GM12878 (cell line): ENCODE measurements around the gene ANKRD60. TPM values are rescaled to one million over a fixed set of nuclear protein-coding genes. Genes with fewer than 3 reads are reported as not detected.

ENCODE experiments used
- ATAC-seq: fragments of 200-7000 bp; cut with Tn5 transposase; 3 replicates; pipeline ENCODE4 v1.9.1; 2020; ENCODE audit warnings: mild to moderate bottlenecking, moderate library complexity
- BruUV-seq: library from RNA; stranded (reverse); fragments of 400-500 nt; replicated peaks from 2 replicates; lab custom pipeline; 2021; lab: Mats Ljungman, UMichigan
- CTCF ChIA-PET: fragments of 300-600 bp; sonication (Branson Sonifier 250); formaldehyde crosslinking; extraction: SDS; loops from one replicate; lab custom pipeline; 2021; ENCODE audit warnings: inconsistent platforms; lab: Yijun Ruan, JAX
- POLR2A ChIA-PET: fragments of 350-600 bp; formaldehyde crosslinking; extraction: SDS; loops from one replicate; lab custom pipeline; 2021; ENCODE audit warnings: inconsistent platforms; lab: Charles Lee
- RAD21 ChIA-PET: fragments of 300-600 bp; sonication (Branson Sonifier 250); formaldehyde crosslinking; loops from one replicate; lab custom pipeline; 2023; ENCODE audit warnings: antibody characterized with exemption; ENCODE audit not compliant: unreplicated experiment; lab: Charles Lee
- SMC1A ChIA-PET: fragments of 300-600 bp; sonication (Branson Sonifier 250); formaldehyde crosslinking; loops from one replicate; lab custom pipeline; 2023; ENCODE audit not compliant: unreplicated experiment, uncharacterized antibody; lab: Charles Lee
- DNase-seq: peaks from one replicate; pipeline ENCODE4 v3.0.0-alpha.2; 2011; ENCODE audit warnings: low read depth, low spot score
- FAIRE-seq: peaks from 3 replicates; lab custom pipeline; 2011; peaks lifted over from hg19 to GRCh38; lab: Jason Lieb, UNC
- H2AFZ ChIP-seq: 2 replicates; pipeline ENCODE4 v1.6.0; 2011; ENCODE audit warnings: low read depth, low read length, control low read depth; ENCODE audit not compliant: control insufficient read depth
- H3K27ac ChIP-seq: 2 replicates; pipeline ENCODE4 v1.5.1; 2011; ENCODE audit warnings: control low read depth; ENCODE audit not compliant: control insufficient read depth, insufficient read depth
- H3K27me3 ChIP-seq, 2 experiments: replicated peaks in 1 of 2; 2 replicates each; pipeline versions ENCODE4 v1.6.0 to v1.6.1; 2011; ENCODE audit warnings: low read length in 1 of 2; ENCODE audit not compliant: control insufficient read depth in 2 of 2, insufficient read depth in 2 of 2
- H3K36me3 ChIP-seq, 2 experiments: 2 replicates each; pipeline ENCODE4 v1.5.1; 2011; ENCODE audit warnings: low read length in 1 of 2; ENCODE audit not compliant: control insufficient read depth in 2 of 2, insufficient read depth in 2 of 2
- H3K4me1 ChIP-seq: 2 replicates; pipeline ENCODE4 v1.6.1; 2011; ENCODE audit warnings: mild to moderate bottlenecking, low read length, moderate library complexity, mixed read lengths; ENCODE audit not compliant: control insufficient read depth, insufficient read depth
- H3K4me2 ChIP-seq: 2 replicates; pipeline ENCODE4 v1.6.0; 2011; ENCODE audit warnings: control low read depth; ENCODE audit not compliant: control insufficient read depth, insufficient read depth
- H3K4me3 ChIP-seq: fragments of 200-600 bp; sonication (generic); 2 replicates; pipeline ENCODE4 v1.5.1; 2016
- H3K79me2 ChIP-seq: 2 replicates; pipeline ENCODE4 v1.6.0; 2011; ENCODE audit warnings: low read length; ENCODE audit not compliant: control insufficient read depth, insufficient read depth
- H3K9ac ChIP-seq: 2 replicates; pipeline ENCODE4 v1.8.0; 2011; ENCODE audit warnings: low read length, control low read depth, mixed read lengths; ENCODE audit not compliant: control insufficient read depth, insufficient read depth
- H3K9me3 ChIP-seq: replicated peaks from 3 replicates; pipeline ENCODE4 v1.5.1; 2011; ENCODE audit warnings: mild to moderate bottlenecking, low read length; ENCODE audit not compliant: control insufficient read depth, insufficient read depth
- H4K20me1 ChIP-seq: 2 replicates; pipeline ENCODE4 v1.6.0; 2011; ENCODE audit not compliant: control insufficient read depth, insufficient read depth
- ASH2L ChIP-seq: fragments of 300-600, 200-600 bp; sonication (generic); IDR thresholded peaks from 2 replicates; pipeline ENCODE4 v1.6.1; 2017; ENCODE audit warnings: low read depth, mild to moderate bottlenecking, borderline replicate concordance
- EP300 ChIP-seq, 2 experiments: fragments of 150-350 bp in 1 of 2; IDR thresholded peaks; 2 replicates each; pipeline ENCODE4 v1.6.1; 2011 to 2012; ENCODE audit warnings: low read depth in 2 of 2, low read length in 2 of 2, borderline replicate concordance in 1 of 2, improper control_type of control experiment in 1 of 2, inconsistent platforms in 1 of 2; ENCODE audit not compliant: control insufficient read depth in 1 of 2
- MYC ChIP-seq: IDR thresholded peaks from 2 replicates; pipeline ENCODE4 v1.6.1; 2011; ENCODE audit warnings: mild to moderate bottlenecking, low read length, moderate library complexity, inconsistent platforms; ENCODE audit not compliant: insufficient read depth, insufficient replicate concordance, insufficient read length, severe bottlenecking
- NBN ChIP-seq: fragments of 450-650 bp; IDR thresholded peaks from 2 replicates; pipeline ENCODE4 v1.6.1; 2016
- SREBF1 ChIP-seq: IDR thresholded peaks from 2 replicates; pipeline ENCODE4 v1.6.1; 2012; ENCODE audit warnings: mild to moderate bottlenecking, low read length
- SRF ChIP-seq, 2 experiments: IDR thresholded peaks; 2 replicates each; pipeline ENCODE4 v1.6.1; 2011; ENCODE audit warnings: low read depth in 2 of 2, low read length in 2 of 2, mild to moderate bottlenecking in 1 of 2, moderate library complexity in 1 of 2
- ZNF207 ChIP-seq: fragments of 450-650 bp; IDR thresholded peaks from 2 replicates; pipeline ENCODE4 v1.6.1; 2014; ENCODE audit warnings: antibody characterized with exemption, mild to moderate bottlenecking, borderline replicate concordance
- WGBS: methylation state at CpG from one replicate; pipeline ENCODE4 v1.1.6; 2016; ENCODE audit warnings: low lambda C conversion rate; ENCODE audit not compliant: insufficient replicate concordance, insufficient coverage; ENCODE audit errors: missing lambda C conversion rate; 5-methylcytosine and 5-hydroxymethylcytosine counted together
- in situ Hi-C: fragments of 300-500 bp; cut with MboI; formaldehyde crosslinking; loops from 9 replicates; pipeline ENCODE4 v1.14.3; 2018; ENCODE audit warnings: mixed read lengths
- intact Hi-C: fragments of 100-400 bp; cut with micrococcal nuclease; formaldehyde crosslinking; loops from one replicate; pipeline ENCODE4 v1.14.2; 2022; ENCODE audit not compliant: unreplicated experiment
- polyA plus RNA-seq, 11 experiments: library from polyadenylated mRNA; depleted of rRNA in 4 of 11; unstranded in 6 of 11; stranded (reverse) in 5 of 11; fragments of >200 nt; fragmentation: Nextera tagmentation in 4 of 11; fragmentation: Illumina TruSeq in 1 of 11; extraction: Ambion mirVana in 4 of 11; extraction: Trizol in 1 of 11; gene quantifications; 1 replicate in 1 of 11; 2 replicates in 10 of 11; pipeline versions ENCODE4 v1.2.1 to v1.2.3, GENCODE V29; 2011 to 2016; ENCODE audit warnings: inconsistent platforms in 2 of 11, missing spikeins in 2 of 11, low read depth in 1 of 11
- total RNA-seq, 4 experiments: library from RNA; depleted of rRNA in 3 of 4; stranded (reverse); fragments of >200 nt in 3 of 4; fragmentation: Illumina TruSeq in 1 of 4; extraction: Trizol in 1 of 4; gene quantifications; 2 replicates each; pipeline versions ENCODE4 v1.2.1 to v1.2.3, GENCODE V29; 2013 to 2021

The ANKRD60 gene
- total and polyA plus RNA-seq, 10 of the 15 experiments (the other 5 are each of a cell fraction or from before 2014, with no cell fraction given) = not detected

DNA sequence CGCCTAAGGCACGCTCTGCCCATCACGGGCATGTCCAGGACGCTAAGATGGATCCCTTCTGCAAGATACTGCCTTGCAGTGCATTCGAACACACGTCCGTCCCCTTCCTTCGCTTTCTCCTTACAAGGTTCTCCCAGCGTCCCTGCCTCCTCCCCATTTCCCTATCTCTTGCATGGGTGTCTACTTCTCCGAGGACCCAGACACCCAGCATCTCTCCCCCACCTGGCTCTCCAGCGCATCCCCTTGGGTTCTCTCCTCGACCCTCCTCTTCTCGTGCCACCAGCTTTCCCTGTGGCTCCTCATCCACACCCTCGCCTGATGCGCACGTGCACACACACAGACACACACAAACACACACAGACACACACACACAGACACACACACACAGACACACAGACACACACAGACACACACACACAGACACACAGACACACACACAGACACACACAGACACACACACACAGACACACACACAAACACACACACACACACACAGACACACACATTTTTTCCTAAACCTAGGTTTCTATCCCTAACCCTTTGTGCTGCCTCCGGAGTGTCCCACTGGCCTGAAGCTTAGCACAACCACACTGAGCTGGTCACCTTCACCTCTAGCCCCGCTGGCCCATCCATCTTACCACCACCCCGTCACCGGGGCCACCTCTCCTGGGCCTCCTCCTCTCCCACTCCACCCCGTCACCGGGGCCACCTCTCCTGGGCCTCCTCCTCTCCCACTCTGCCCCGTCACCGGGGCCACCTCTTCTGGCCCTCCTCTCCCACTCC, 31.9 kb downstream of the ANKRD60 start:
- H2AFZ ChIP-seq = no peak overlapping the region
- H3K9me3 ChIP-seq = no peaks in the 10 kb centered on the region
- no TSS peak for BruUV-seq
- H3K4me2 ChIP-seq = no peak overlapping the region
- TF ChIP-seq MYC (no peak), EP300 (IDR thresholded peaks at IDR 0.05; ENCODE audit: borderline replicate concordance in 1 of 2, control insufficient read depth in 1 of 2, low read depth in 2 of 2, low read length in 2 of 2) (no peak), ZNF207 (no peak), NBN (no peak), SRF (IDR thresholded peaks at IDR 0.05; ENCODE audit: low read depth in 2 of 2, low read length in 2 of 2) (no peak), ASH2L (no peak), SREBF1 (no peak)
- 84% methylated on average over 24 of the region's 24 CpGs for WGBS
- H3K79me2 ChIP-seq = no peaks in the 10 kb centered on the region
- SMC1A ChIA-PET = no interaction called here
- no peak overlapping the region for H3K9ac ChIP-seq
- no peaks in the 10 kb centered on the region for H3K4me1 ChIP-seq
- ATAC-seq = no peak
- no peak for FAIRE-seq
- no peaks in the 10 kb centered on the region for H3K36me3 ChIP-seq
- no peak overlapping the region for H3K4me3 ChIP-seq
- H4K20me1 ChIP-seq = no peaks in the 10 kb centered on the region
- RAD21 ChIA-PET = no interaction called here
- CTCF ChIA-PET = interaction anchor here (0.6 kb wide), 1 partner anchor 11 kb away, joined by 3 read pairs; no protein-coding TSS in a partner anchor
- H3K27ac ChIP-seq = no peak overlapping the region
- intact Hi-C loops (no loop called here), in situ Hi-C loops (no loop called here)
- DNase-seq = no peak
- POLR2A ChIA-PET = no interaction called here
- peaks cover 0 to under 1% of the 10 kb centered on the region in 2 experiments; a peak in 1 of 4 replicates for H3K27me3 ChIP-seq
